K562 (cell line): ENCODE data around the gene CCDC106. TPM values are rescaled to one million over a fixed set of nuclear protein-coding genes. Genes with fewer than 3 reads are reported as not detected.
A peak's percentile ranks its signal among the peaks of the same experiment; 100 is the strongest.

Experiments used
- KDM4B ChIP-seq, 2 experiments: fragments of 450-650 bp in 1 of 2; sonication (generic) in 1 of 2; IDR thresholded peaks; 2 replicates each; pipeline ENCODE4 v1.6.1; 2016 to 2017; ENCODE audit warnings: borderline replicate concordance in 2 of 2, antibody characterized with exemption in 1 of 2, low read depth in 1 of 2, mild to moderate bottlenecking in 1 of 2
- NCOA6 ChIP-seq: fragments of 450-650 bp; IDR thresholded peaks from 2 replicates; pipeline ENCODE4 v1.6.1; 2017; ENCODE audit warnings: mild to moderate bottlenecking
- PCBP1 ChIP-seq: fragments of 200-400 bp; formaldehyde crosslinking; IDR thresholded peaks from 2 replicates; pipeline ENCODE4 v1.6.1; 2018; ENCODE audit warnings: mild to moderate bottlenecking, low read depth, low read length; ENCODE audit not compliant: poor library complexity, severe bottlenecking
- PTTG1 ChIP-seq: fragments of 450-650 bp; IDR thresholded peaks from 2 replicates; pipeline ENCODE4 v1.6.1; 2016; ENCODE audit warnings: low read depth, mild to moderate bottlenecking, missing genetic modification characterization, missing compliant biosample characterization
- RAD51 ChIP-seq: fragments of 450-650 bp; IDR thresholded peaks from 2 replicates; pipeline ENCODE4 v1.7.1; 2016; ENCODE audit warnings: low read depth, mild to moderate bottlenecking, borderline replicate concordance
- SMARCE1 ChIP-seq: fragments of 450-650 bp; IDR thresholded peaks from 2 replicates; pipeline ENCODE4 v1.7.1; 2016; ENCODE audit warnings: mild to moderate bottlenecking
- SNIP1 ChIP-seq: fragments of 450-650 bp; IDR thresholded peaks from 2 replicates; pipeline ENCODE4 v1.7.1; 2017; ENCODE audit warnings: low read depth, mild to moderate bottlenecking
- SPI1 ChIP-seq: IDR thresholded peaks from 2 replicates; pipeline ENCODE4 v1.6.1; 2011; ENCODE audit warnings: low read depth, low read length, control low read depth, borderline replicate concordance
- SRSF3 ChIP-seq: fragments of 200-400 bp; formaldehyde crosslinking; IDR thresholded peaks from 2 replicates; pipeline ENCODE4 v1.6.1; 2016; ENCODE audit warnings: mild to moderate bottlenecking, low read length, moderate library complexity; ENCODE audit not compliant: insufficient read depth
- SRSF7 ChIP-seq: fragments of 200-400 bp; formaldehyde crosslinking; optimal IDR thresholded peaks from 2 replicates; pipeline ENCODE3; 2017; ENCODE audit warnings: mild to moderate bottlenecking, low read depth, low read length
- ZNF140 ChIP-seq: fragments of 250-450 bp; sonication (Bioruptor Pico); IDR thresholded peaks from 2 replicates; pipeline ENCODE4 v1.8.0; 2021; ENCODE audit warnings: moderate library complexity, mild to moderate bottlenecking, inconsistent platforms
- ZNF224 ChIP-seq: sonication (generic); formaldehyde crosslinking; IDR thresholded peaks from 2 replicates; pipeline ENCODE4 v1.8.0; 2022; ENCODE audit warnings: mild to moderate bottlenecking, missing genetic modification reagents
- ZNF253 ChIP-seq: fragments of 250-450 bp; sonication (Bioruptor Pico); conservative IDR thresholded peaks from 2 replicates; pipeline ENCODE4 v1.6.1; 2021; ENCODE audit warnings: mild to moderate bottlenecking
- polyA plus RNA-seq, 8 experiments: library from polyadenylated mRNA; depleted of rRNA in 4 of 8; stranded (reverse) in 5 of 8; unstranded in 3 of 8; fragments of >200 nt; fragmentation: Nextera tagmentation in 2 of 8; fragmentation: Illumina TruSeq in 1 of 8; extraction: Ambion mirVana in 2 of 8; extraction: Trizol in 1 of 8; gene quantifications; 2 replicates each; pipeline versions ENCODE4 v1.2.1 to v1.2.3, GENCODE V29; 2011 to 2014; ENCODE audit warnings: inconsistent platforms in 1 of 8, missing spikeins in 1 of 8
- total RNA-seq, 7 experiments: library from RNA; depleted of rRNA in 6 of 7; stranded (reverse); fragments of >200 nt in 6 of 7; fragmentation: Illumina TruSeq in 2 of 7; extraction: Trizol in 2 of 7; gene quantifications; 2 replicates each; pipeline versions ENCODE4 v1.2.1 to v1.2.3, GENCODE V29; 2011 to 2021; ENCODE audit warnings: low replicate concordance in 1 of 7
- TF ChIP-seq, protein P1 (sequence below), 2 experiments: IDR thresholded peaks in 1 of 2; conservative IDR thresholded peaks in 1 of 2; 2 replicates each; pipeline ENCODE4 v1.6.1; 2016; ENCODE audit warnings: low read depth in 2 of 2, mild to moderate bottlenecking in 1 of 2, missing compliant biosample characterization in 1 of 2, missing genetic modification characterization in 1 of 2, moderate library complexity in 1 of 2
- TF ChIP-seq, protein P2 (sequence below): fragments of 250-450 bp; sonication (Bioruptor Pico); IDR thresholded peaks from 2 replicates; pipeline ENCODE4 v1.8.0; 2021; ENCODE audit warnings: moderate library complexity, mild to moderate bottlenecking, inconsistent platforms
- TF ChIP-seq, protein P3 (sequence below), 2 experiments: fragments of 150-350 bp in 1 of 2; IDR thresholded peaks; 2 replicates each; pipeline ENCODE4 v1.6.1; 2012 to 2016; ENCODE audit warnings: low read depth in 2 of 2, low read length in 2 of 2, mild to moderate bottlenecking in 1 of 2, moderate library complexity in 1 of 2
- TF ChIP-seq, protein P4 (sequence below): fragments of 450-650 bp; formaldehyde crosslinking; IDR thresholded peaks from 2 replicates; pipeline ENCODE4 v1.4.0; 2020; ENCODE audit warnings: mild to moderate bottlenecking, moderate library complexity

Gene CCDC106
- total and polyA plus RNA-seq, 9 of the 15 experiments (the other 6 are each of a cell fraction or from before 2014, with no cell fraction given): 0.10 to 27.5 (median 15.0) TPM; not detected in 1

DNA sequence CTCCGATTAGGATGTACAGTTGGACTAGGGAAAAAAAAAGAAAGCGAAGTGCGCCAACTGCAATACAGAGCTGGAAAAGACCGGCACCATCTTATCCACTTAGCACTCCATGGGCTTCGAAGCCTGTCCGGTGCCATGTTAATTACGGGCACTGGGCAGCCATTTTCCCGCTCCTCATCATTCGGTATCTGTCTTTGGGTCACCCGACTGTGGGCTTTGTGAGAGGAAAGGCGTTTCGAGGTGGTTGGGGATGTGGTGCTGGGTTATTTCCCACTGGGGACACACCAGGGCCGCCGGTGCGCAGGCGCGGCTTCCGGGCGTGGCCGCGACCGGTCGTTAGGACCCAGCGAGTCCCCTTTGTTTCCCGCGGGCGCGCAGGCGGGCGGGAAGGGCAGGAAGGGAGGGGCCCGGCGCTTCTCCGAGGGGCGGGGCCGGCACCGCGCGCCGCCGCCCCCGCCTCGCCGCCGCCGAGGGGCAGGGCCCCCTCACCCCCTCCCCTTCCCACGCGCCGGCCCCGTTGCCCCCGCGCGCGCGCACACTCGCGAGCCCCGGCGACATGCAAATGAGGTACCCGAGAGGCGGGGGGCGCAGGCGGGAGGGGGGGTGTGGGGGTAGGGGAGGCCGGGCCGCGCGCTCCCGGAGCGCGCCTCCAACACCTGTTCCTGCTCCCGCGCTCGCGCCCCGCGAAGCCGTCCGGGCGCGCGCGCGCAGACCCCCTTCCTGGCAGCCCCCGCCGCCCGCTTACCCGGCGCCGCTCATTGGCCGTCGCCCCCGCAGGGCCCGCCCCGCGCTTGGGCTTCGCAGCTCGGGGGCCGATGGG, 48.0 kb upstream of the CCDC106 start, which contains the start of gene ZNF524 (continued):
- TF ChIP-seq ZNF140 (no peak), NCOA6 (no peak), KDM4B (IDR thresholded peaks at IDR 0.05; ENCODE audit: borderline replicate concordance in 2 of 2, low read depth in 1 of 2) (peak in 1 of 2 experiments; percentile 81; a peak in 2 of 4 replicates), SMARCE1 (no peak), RAD51 (no peak), SPI1 (no peak), SNIP1 (no peak), PCBP1 (peak; percentile 52), PTTG1 (0 out of 2 replicates have a peak, but pooled peaks have one; percentile 38), SRSF7 (no peak), ZNF224 (CRISPR knock-in tag) (no peak), SRSF3 (no peak), ZNF253 (no peak)
- TF ChIP-seq, protein P1, sequence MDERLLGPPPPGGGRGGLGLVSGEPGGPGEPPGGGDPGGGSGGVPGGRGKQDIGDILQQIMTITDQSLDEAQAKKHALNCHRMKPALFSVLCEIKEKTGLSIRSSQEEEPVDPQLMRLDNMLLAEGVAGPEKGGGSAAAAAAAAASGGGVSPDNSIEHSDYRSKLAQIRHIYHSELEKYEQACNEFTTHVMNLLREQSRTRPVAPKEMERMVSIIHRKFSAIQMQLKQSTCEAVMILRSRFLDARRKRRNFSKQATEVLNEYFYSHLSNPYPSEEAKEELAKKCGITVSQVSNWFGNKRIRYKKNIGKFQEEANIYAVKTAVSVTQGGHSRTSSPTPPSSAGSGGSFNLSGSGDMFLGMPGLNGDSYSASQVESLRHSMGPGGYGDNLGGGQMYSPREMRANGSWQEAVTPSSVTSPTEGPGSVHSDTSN (CRISPR knock-in tag; IDR thresholded peaks at IDR 0.05; ENCODE audit: low read depth): no peak
- TF ChIP-seq, protein P1 (tag; conservative IDR thresholded peaks at IDR 0.05; ENCODE audit: low read depth): no peak
- TF ChIP-seq, protein P2, sequence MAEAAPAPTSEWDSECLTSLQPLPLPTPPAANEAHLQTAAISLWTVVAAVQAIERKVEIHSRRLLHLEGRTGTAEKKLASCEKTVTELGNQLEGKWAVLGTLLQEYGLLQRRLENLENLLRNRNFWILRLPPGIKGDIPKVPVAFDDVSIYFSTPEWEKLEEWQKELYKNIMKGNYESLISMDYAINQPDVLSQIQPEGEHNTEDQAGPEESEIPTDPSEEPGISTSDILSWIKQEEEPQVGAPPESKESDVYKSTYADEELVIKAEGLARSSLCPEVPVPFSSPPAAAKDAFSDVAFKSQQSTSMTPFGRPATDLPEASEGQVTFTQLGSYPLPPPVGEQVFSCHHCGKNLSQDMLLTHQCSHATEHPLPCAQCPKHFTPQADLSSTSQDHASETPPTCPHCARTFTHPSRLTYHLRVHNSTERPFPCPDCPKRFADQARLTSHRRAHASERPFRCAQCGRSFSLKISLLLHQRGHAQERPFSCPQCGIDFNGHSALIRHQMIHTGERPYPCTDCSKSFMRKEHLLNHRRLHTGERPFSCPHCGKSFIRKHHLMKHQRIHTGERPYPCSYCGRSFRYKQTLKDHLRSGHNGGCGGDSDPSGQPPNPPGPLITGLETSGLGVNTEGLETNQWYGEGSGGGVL (CRISPR knock-in tag): no peak
- TF ChIP-seq, protein P3, sequence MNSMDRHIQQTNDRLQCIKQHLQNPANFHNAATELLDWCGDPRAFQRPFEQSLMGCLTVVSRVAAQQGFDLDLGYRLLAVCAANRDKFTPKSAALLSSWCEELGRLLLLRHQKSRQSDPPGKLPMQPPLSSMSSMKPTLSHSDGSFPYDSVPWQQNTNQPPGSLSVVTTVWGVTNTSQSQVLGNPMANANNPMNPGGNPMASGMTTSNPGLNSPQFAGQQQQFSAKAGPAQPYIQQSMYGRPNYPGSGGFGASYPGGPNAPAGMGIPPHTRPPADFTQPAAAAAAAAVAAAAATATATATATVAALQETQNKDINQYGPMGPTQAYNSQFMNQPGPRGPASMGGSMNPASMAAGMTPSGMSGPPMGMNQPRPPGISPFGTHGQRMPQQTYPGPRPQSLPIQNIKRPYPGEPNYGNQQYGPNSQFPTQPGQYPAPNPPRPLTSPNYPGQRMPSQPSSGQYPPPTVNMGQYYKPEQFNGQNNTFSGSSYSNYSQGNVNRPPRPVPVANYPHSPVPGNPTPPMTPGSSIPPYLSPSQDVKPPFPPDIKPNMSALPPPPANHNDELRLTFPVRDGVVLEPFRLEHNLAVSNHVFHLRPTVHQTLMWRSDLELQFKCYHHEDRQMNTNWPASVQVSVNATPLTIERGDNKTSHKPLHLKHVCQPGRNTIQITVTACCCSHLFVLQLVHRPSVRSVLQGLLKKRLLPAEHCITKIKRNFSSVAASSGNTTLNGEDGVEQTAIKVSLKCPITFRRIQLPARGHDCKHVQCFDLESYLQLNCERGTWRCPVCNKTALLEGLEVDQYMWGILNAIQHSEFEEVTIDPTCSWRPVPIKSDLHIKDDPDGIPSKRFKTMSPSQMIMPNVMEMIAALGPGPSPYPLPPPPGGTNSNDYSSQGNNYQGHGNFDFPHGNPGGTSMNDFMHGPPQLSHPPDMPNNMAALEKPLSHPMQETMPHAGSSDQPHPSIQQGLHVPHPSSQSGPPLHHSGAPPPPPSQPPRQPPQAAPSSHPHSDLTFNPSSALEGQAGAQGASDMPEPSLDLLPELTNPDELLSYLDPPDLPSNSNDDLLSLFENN (IDR thresholded peaks at IDR 0.05; ENCODE audit: low read depth in 2 of 2, low read length in 2 of 2): peak in 1 of 2 experiments; percentile 26; a peak in 1 of 4 replicates
- TF ChIP-seq, protein P4, sequence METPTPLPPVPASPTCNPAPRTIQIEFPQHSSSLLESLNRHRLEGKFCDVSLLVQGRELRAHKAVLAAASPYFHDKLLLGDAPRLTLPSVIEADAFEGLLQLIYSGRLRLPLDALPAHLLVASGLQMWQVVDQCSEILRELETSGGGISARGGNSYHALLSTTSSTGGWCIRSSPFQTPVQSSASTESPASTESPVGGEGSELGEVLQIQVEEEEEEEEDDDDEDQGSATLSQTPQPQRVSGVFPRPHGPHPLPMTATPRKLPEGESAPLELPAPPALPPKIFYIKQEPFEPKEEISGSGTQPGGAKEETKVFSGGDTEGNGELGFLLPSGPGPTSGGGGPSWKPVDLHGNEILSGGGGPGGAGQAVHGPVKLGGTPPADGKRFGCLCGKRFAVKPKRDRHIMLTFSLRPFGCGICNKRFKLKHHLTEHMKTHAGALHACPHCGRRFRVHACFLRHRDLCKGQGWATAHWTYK (CRISPR knock-in tag): no peak
